GM18907 (cell line): Measurements from ENCODE around the gene PNPLA8.

Experiments used
- ATAC-seq: cut with Tn5 transposase; IDR thresholded peaks from one replicate; pipeline ENCODE4 v1.9.1; 2021; ENCODE audit warnings: mild to moderate bottlenecking, moderate library complexity; ENCODE audit not compliant: unreplicated experiment

The PNPLA8 gene

GRCh38 chr7:108449521-108449920 lies 76.4 kb downstream of the PNPLA8 start:
- ATAC-seq = no peak

- no peak for ATAC-seq
These were observed 77.1 kb downstream of the PNPLA8 start for GRCh38 chr7:108448584-108449505.

- no peak for ATAC-seq
These were observed 83.8 kb downstream of the PNPLA8 start for GRCh38 chr7:108442039-108442568.

GRCh38 chr7:108441392-108441955 lies 84.5 kb downstream of the PNPLA8 start:
- no peak for ATAC-seq

GRCh38 chr7:108440613-108441012 lies 85.3 kb downstream of the PNPLA8 start:
- no peak for ATAC-seq

- ATAC-seq = no peak
These were observed 89.0 kb downstream of the PNPLA8 start for GRCh38 chr7:108436906-108437305.

GRCh38 chr7:108434010-108434409 lies 91.9 kb downstream of the PNPLA8 start:
- ATAC-seq = no peak

- no peak for ATAC-seq
These were observed 94.8 kb downstream of the PNPLA8 start for GRCh38 chr7:108431099-108431498.

- no peak for ATAC-seq
These were observed 95.3 kb downstream of the PNPLA8 start for GRCh38 chr7:108430664-108431063.

- no peak for ATAC-seq
These were observed 98.2 kb downstream of the PNPLA8 start for GRCh38 chr7:108427766-108428165.

- ATAC-seq = no peak
These were observed 100.1 kb downstream of the PNPLA8 start for GRCh38 chr7:108425714-108426275.

GRCh38 chr7:108424013-108424412 lies 101.9 kb downstream of the PNPLA8 start:
- no peak for ATAC-seq

GRCh38 chr7:108423089-108423989 lies 102.6 kb downstream of the PNPLA8 start:
- ATAC-seq = no peak

GRCh38 chr7:108421720-108422331 lies 104.1 kb downstream of the PNPLA8 start:
- no peak for ATAC-seq
